DND-41 (cell line): ENCODE results near the gene TBL1XR1.
"Not testable (repeated sequence)": the region's sequence is repeated elsewhere in the genome, so short reads cannot be mapped to it uniquely, and the experiment has no call there.

Experiments
- ATAC-seq: fragments of 200-7000 bp; cut with Tn5 transposase; 3 replicates; pipeline ENCODE4 v1.9.1; 2021; ENCODE audit warnings: low read depth; ENCODE audit not compliant: insufficient read depth
- DNase-seq: peaks from one replicate; pipeline ENCODE4 v3.0.0-alpha.2; 2020
- H2AFZ ChIP-seq: 2 replicates; pipeline ENCODE4 v1.6.0; 2012; ENCODE audit warnings: low read depth, low read length
- H3K27ac ChIP-seq: 2 replicates; pipeline ENCODE4 v1.5.1; 2012; ENCODE audit warnings: low read length, inconsistent platforms
- H3K27me3 ChIP-seq: fragments of 200-600 bp; sonication (generic); 2 replicates; pipeline ENCODE4 v1.6.0; 2012; ENCODE audit warnings: low read length, mild to moderate bottlenecking, inconsistent platforms; ENCODE audit not compliant: insufficient read depth, poor library complexity
- H3K36me3 ChIP-seq: 2 replicates; pipeline ENCODE4 v1.5.1; 2012; ENCODE audit warnings: low read length, inconsistent platforms; ENCODE audit not compliant: insufficient read depth
- H3K4me1 ChIP-seq: 2 replicates; pipeline ENCODE4 v1.5.1; 2012; ENCODE audit warnings: mild to moderate bottlenecking, low read length; ENCODE audit not compliant: insufficient read depth
- H3K4me2 ChIP-seq: 2 replicates; pipeline ENCODE4 v1.6.0; 2012; ENCODE audit warnings: mild to moderate bottlenecking, moderate library complexity, low read length, inconsistent platforms; ENCODE audit not compliant: insufficient read depth
- H3K4me3 ChIP-seq, 2 experiments: fragments of 200-600 bp in 1 of 2; shearing (Covaris generic) in 1 of 2; 2 replicates each; pipeline ENCODE4 v1.5.1; 2012 to 2016; ENCODE audit warnings: inconsistent platforms in 2 of 2, low read length in 2 of 2, mild to moderate bottlenecking in 2 of 2, low read depth in 1 of 2, moderate library complexity in 1 of 2
- H3K79me2 ChIP-seq: 2 replicates; pipeline ENCODE4 v1.6.0; 2012; ENCODE audit warnings: low read length, inconsistent platforms; ENCODE audit not compliant: insufficient read depth
- H3K9ac ChIP-seq: 2 replicates; pipeline ENCODE4 v1.6.0; 2012; ENCODE audit warnings: low read depth, mild to moderate bottlenecking, inconsistent platforms, low read length, moderate library complexity
- H3K9me3 ChIP-seq: 2 replicates; pipeline ENCODE4 v1.5.1; 2012; ENCODE audit warnings: low read length, moderate library complexity, mild to moderate bottlenecking, inconsistent platforms; ENCODE audit not compliant: insufficient read depth, severe bottlenecking
- H4K20me1 ChIP-seq: 2 replicates; pipeline ENCODE4 v1.6.0; 2012; ENCODE audit warnings: low read length; ENCODE audit not compliant: insufficient read depth
- CTCF ChIP-seq: IDR thresholded peaks from 2 replicates; pipeline ENCODE4 v1.5.1; 2012; ENCODE audit warnings: borderline replicate concordance, low read length, moderate library complexity, mild to moderate bottlenecking; ENCODE audit not compliant: poor library complexity, severe bottlenecking; ENCODE audit errors: extremely low read depth
- EZH2 ChIP-seq: IDR thresholded peaks from 3 replicates; pipeline ENCODE4 v1.6.1; 2012; ENCODE audit warnings: borderline replicate concordance, low read depth, mild to moderate bottlenecking, moderate library complexity, low read length, inconsistent platforms; ENCODE audit not compliant: severe bottlenecking

TBL1XR1 gene

GRCh38 chr3:177013681-177014280 lies 183.5 kb downstream of the TBL1XR1 start:
- Histone ChIP-seq H2AFZ (no peak overlapping the region), H3K79me2 (no peaks in the 10 kb centered on the region), H4K20me1 (no peaks in the 10 kb centered on the region), H3K4me2 (no peak overlapping the region), H3K4me3 (no peak overlapping the region), H3K27ac (no peak overlapping the region), H3K9me3 (no peaks in the 10 kb centered on the region), H3K27me3 (no peaks in the 10 kb centered on the region), H3K4me1 (no peaks in the 10 kb centered on the region), H3K9ac (no peak overlapping the region), H3K36me3 (peaks cover 4% of the 10 kb centered on the region; the same call in 1 of the 2 replicates)
- peak; percentile 44 for ATAC-seq
- no peak for DNase-seq
- no peak for TF ChIP-seq CTCF
- TF ChIP-seq EZH2, result no peak

- no peak; the same call in 2 of the 3 replicates for ATAC-seq
These were observed 191.4 kb downstream of the TBL1XR1 start for GRCh38 chr3:177005718-177006405.

GRCh38 chr3:177000159-177000558 lies 197.1 kb downstream of the TBL1XR1 start:
- DNase-seq, H3K4me1 ChIP-seq, H3K4me2 ChIP-seq, H3K79me2 ChIP-seq, H3K9me3 ChIP-seq, H3K27me3 ChIP-seq, H4K20me1 ChIP-seq, H3K27ac ChIP-seq, H3K36me3 ChIP-seq, H3K4me3 ChIP-seq, ATAC-seq, H3K9ac ChIP-seq, H2AFZ ChIP-seq: not testable (repeated sequence)

More at GRCh38 chr3:177005718-177006405, 191.4 kb downstream of the TBL1XR1 start:
- Histone ChIP-seq H4K20me1 (no peaks in the 10 kb centered on the region), H3K79me2 (no peaks in the 10 kb centered on the region), H3K4me2 (no peak overlapping the region), H3K9ac (no peak overlapping the region), H3K27ac (no peak overlapping the region), H3K4me3 (no peak overlapping the region), H2AFZ (no peak overlapping the region), H3K9me3 (peaks cover 13% of the 10 kb centered on the region), H3K4me1 (no peaks in the 10 kb centered on the region), H3K36me3 (no peaks in the 10 kb centered on the region; the same call in 1 of the 2 replicates), H3K27me3 (no peaks in the 10 kb centered on the region)
- no peak for DNase-seq
- no peak for TF ChIP-seq EZH2
- no peak for TF ChIP-seq CTCF

- H2AFZ ChIP-seq, result no peak overlapping the region
- no peak for DNase-seq
- no peaks in the 10 kb centered on the region for H3K9me3 ChIP-seq
- no peaks in the 10 kb centered on the region for H4K20me1 ChIP-seq
- H3K27ac ChIP-seq, result no peak overlapping the region
- ATAC-seq, result no peak
- no peak overlapping the region for H3K9ac ChIP-seq
- no peak overlapping the region for H3K4me2 ChIP-seq
- H3K27me3 ChIP-seq, result no peaks in the 10 kb centered on the region
- no peaks in the 10 kb centered on the region for H3K36me3 ChIP-seq
- H3K4me1 ChIP-seq, result no peaks in the 10 kb centered on the region
- H3K79me2 ChIP-seq, result no peaks in the 10 kb centered on the region
- no peak for TF ChIP-seq CTCF
- TF ChIP-seq EZH2, result no peak
- no peak overlapping the region for H3K4me3 ChIP-seq
These were observed 201.3 kb downstream of the TBL1XR1 start for GRCh38 chr3:176995946-176996345.
